Measurements from ENCODE around the gene LCORL. TPM values are rescaled to one million over a fixed set of nuclear protein-coding genes. Genes with fewer than 3 reads are reported as not detected.

LCORL gene
- total and polyA plus RNA-seq, 2 experiments from 2014 or later = 21.0 to 28.7 TPM

DNA sequence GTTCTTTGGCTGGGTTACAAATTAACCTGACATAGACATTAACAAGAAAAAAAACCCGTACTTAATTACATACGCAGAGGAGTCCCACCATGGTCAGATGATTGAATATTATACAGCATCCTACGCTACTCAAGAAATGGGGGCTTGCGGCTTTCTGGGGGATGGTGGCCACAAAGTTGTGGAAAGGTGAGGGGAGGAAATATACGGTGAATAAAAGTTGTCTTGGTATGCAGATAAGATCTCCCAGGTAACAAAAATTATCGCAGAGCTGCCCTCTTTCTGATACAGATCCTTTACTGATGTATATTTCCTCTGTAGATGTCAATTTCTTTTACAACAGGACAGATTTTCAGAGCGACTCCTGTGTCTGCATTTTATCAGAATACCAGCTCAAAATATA, 211.9 kb downstream of the LCORL start:
- no peak overlapping the region for H3K27ac ChIP-seq (ENCODE audit: low read depth)
- H3K27me3 Mint-ChIP-seq (ENCODE audit: insufficient read depth, low read depth, poor library complexity) = no peaks in the 10 kb centered on the region
- H3K4me3 Mint-ChIP-seq = peak overlapping the region; percentile 100
- TF ChIP-seq, protein P1, sequence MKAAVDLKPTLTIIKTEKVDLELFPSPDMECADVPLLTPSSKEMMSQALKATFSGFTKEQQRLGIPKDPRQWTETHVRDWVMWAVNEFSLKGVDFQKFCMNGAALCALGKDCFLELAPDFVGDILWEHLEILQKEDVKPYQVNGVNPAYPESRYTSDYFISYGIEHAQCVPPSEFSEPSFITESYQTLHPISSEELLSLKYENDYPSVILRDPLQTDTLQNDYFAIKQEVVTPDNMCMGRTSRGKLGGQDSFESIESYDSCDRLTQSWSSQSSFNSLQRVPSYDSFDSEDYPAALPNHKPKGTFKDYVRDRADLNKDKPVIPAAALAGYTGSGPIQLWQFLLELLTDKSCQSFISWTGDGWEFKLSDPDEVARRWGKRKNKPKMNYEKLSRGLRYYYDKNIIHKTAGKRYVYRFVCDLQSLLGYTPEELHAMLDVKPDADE (IDR thresholded peaks at IDR 0.05) = no peak
- TF ChIP-seq EZH2 (IDR thresholded peaks at IDR 0.05; ENCODE audit: low read depth, unreplicated experiment) = no peak
- no peak for TF ChIP-seq EZH2phosphoT487 (IDR thresholded peaks at IDR 0.05; ENCODE audit: unreplicated experiment)
- TF ChIP-seq, protein P2, sequence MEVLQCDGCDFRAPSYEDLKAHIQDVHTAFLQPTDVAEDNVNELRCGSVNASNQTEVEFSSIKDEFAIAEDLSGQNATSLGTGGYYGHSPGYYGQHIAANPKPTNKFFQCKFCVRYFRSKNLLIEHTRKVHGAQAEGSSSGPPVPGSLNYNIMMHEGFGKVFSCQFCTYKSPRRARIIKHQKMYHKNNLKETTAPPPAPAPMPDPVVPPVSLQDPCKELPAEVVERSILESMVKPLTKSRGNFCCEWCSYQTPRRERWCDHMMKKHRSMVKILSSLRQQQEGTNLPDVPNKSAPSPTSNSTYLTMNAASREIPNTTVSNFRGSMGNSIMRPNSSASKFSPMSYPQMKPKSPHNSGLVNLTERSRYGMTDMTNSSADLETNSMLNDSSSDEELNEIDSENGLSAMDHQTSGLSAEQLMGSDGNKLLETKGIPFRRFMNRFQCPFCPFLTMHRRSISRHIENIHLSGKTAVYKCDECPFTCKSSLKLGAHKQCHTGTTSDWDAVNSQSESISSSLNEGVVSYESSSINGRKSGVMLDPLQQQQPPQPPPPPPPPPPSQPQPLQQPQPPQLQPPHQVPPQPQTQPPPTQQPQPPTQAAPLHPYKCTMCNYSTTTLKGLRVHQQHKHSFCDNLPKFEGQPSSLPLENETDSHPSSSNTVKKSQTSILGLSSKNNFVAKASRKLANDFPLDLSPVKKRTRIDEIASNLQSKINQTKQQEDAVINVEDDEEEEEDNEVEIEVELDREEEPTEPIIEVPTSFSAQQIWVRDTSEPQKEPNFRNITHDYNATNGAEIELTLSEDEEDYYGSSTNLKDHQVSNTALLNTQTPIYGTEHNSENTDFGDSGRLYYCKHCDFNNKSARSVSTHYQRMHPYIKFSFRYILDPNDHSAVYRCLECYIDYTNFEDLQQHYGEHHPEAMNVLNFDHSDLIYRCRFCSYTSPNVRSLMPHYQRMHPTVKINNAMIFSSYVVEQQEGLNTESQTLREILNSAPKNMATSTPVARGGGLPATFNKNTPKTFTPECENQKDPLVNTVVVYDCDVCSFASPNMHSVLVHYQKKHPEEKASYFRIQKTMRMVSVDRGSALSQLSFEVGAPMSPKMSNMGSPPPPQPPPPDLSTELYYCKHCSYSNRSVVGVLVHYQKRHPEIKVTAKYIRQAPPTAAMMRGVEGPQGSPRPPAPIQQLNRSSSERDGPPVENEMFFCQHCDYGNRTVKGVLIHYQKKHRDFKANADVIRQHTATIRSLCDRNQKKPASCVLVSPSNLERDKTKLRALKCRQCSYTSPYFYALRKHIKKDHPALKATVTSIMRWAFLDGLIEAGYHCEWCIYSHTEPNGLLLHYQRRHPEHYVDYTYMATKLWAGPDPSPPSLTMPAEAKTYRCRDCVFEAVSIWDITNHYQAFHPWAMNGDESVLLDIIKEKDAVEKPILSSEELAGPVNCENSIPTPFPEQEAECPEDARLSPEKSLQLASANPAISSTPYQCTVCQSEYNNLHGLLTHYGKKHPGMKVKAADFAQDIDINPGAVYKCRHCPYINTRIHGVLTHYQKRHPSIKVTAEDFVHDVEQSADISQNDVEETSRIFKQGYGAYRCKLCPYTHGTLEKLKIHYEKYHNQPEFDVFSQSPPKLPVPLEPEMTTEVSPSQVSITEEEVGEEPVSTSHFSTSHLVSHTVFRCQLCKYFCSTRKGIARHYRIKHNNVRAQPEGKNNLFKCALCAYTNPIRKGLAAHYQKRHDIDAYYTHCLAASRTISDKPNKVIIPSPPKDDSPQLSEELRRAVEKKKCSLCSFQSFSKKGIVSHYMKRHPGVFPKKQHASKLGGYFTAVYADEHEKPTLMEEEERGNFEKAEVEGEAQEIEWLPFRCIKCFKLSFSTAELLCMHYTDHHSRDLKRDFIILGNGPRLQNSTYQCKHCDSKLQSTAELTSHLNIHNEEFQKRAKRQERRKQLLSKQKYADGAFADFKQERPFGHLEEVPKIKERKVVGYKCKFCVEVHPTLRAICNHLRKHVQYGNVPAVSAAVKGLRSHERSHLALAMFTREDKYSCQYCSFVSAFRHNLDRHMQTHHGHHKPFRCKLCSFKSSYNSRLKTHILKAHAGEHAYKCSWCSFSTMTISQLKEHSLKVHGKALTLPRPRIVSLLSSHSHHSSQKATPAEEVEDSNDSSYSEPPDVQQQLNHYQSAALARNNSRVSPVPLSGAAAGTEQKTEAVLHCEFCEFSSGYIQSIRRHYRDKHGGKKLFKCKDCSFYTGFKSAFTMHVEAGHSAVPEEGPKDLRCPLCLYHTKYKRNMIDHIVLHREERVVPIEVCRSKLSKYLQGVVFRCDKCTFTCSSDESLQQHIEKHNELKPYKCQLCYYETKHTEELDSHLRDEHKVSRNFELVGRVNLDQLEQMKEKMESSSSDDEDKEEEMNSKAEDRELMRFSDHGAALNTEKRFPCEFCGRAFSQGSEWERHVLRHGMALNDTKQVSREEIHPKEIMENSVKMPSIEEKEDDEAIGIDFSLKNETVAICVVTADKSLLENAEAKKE (CRISPR knock-in tag; IDR thresholded peaks at IDR 0.05) = no peak
- TF ChIP-seq JUNB (IDR thresholded peaks at IDR 0.05; ENCODE audit: unreplicated experiment) = no peak
- no peak for TF ChIP-seq NANOG (IDR thresholded peaks at IDR 0.05; ENCODE audit: borderline replicate concordance)
- no peak for TF ChIP-seq STAT1 (IDR thresholded peaks at IDR 0.05; ENCODE audit: unreplicated experiment)
- TF ChIP-seq ZNF331 (CRISPR knock-in tag; IDR thresholded peaks at IDR 0.05; ENCODE audit: low read depth) = no peak
- no peak for TF ChIP-seq CREB1 (CRISPR knock-in tag; IDR thresholded peaks at IDR 0.05; ENCODE audit: low read depth)
- TF ChIP-seq, protein P3, sequence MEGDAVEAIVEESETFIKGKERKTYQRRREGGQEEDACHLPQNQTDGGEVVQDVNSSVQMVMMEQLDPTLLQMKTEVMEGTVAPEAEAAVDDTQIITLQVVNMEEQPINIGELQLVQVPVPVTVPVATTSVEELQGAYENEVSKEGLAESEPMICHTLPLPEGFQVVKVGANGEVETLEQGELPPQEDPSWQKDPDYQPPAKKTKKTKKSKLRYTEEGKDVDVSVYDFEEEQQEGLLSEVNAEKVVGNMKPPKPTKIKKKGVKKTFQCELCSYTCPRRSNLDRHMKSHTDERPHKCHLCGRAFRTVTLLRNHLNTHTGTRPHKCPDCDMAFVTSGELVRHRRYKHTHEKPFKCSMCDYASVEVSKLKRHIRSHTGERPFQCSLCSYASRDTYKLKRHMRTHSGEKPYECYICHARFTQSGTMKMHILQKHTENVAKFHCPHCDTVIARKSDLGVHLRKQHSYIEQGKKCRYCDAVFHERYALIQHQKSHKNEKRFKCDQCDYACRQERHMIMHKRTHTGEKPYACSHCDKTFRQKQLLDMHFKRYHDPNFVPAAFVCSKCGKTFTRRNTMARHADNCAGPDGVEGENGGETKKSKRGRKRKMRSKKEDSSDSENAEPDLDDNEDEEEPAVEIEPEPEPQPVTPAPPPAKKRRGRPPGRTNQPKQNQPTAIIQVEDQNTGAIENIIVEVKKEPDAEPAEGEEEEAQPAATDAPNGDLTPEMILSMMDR (conservative IDR thresholded peaks at IDR 0.05; ENCODE audit: low read depth in 2 of 2) = no peak
- no peaks in the 10 kb centered on the region for H3K9me2 ChIP-seq (ENCODE audit: insufficient read depth)
- H4K20me1 ChIP-seq (replicated peaks; ENCODE audit: insufficient read depth) = peaks cover 48% of the 10 kb centered on the region
- H3K79me2 ChIP-seq (replicated peaks; ENCODE audit: insufficient read depth) = peaks cover 91% of the 10 kb centered on the region
- H3K36me3 ChIP-seq (ENCODE audit: insufficient read depth) = peaks cover 19% of the 10 kb centered on the region; the same call in 1 of the 2 replicates
- H3K27me3 ChIP-seq (ENCODE audit: insufficient read depth) = no peaks in the 10 kb centered on the region
- peaks cover 31% of the 10 kb centered on the region for H3K4me1 Mint-ChIP-seq
- peaks cover 41% of the 10 kb centered on the region for H3K36me3 Mint-ChIP-seq (ENCODE audit: low read depth)
- H3K27ac Mint-ChIP-seq = peak overlapping the region; percentile 100
- no peak for ATAC-seq
- H3K9me3 Mint-ChIP-seq = no peaks in the 10 kb centered on the region
- H2AFZ ChIP-seq = no peak overlapping the region
- peaks cover 28% of the 10 kb centered on the region for H3K4me1 ChIP-seq (ENCODE audit: insufficient read depth)
- peak overlapping the region; percentile 89 for H3K4me3 ChIP-seq
- H3F3A ChIP-seq (replicated peaks; ENCODE audit: low read depth) = no peaks in the 10 kb centered on the region
- no peak for DNase-seq (ENCODE audit: low spot score)
- peak overlapping the region; percentile 89 for H3K4me2 ChIP-seq
